Trophoblast cell (in vitro differentiated cells and primary cell): ENCODE measurements around the gene PLEKHG5.

Experiments used
- DNase-seq, 2 donors: peaks; one replicate each; pipeline ENCODE4 v3.0.0-alpha.2; 2016
- H2AFZ ChIP-seq: 2 replicates; pipeline ENCODE4 v1.6.1; 2013; ENCODE audit warnings: low read length, moderate library complexity, mild to moderate bottlenecking; ENCODE audit not compliant: insufficient read depth, poor library complexity
- H2AK5ac ChIP-seq: 2 replicates; pipeline ENCODE4 v1.6.1; 2013; ENCODE audit warnings: mild to moderate bottlenecking, low read length
- H2BK120ac ChIP-seq: 2 replicates; pipeline ENCODE4 v1.6.1; 2013; ENCODE audit warnings: low read length, mild to moderate bottlenecking, moderate library complexity; ENCODE audit not compliant: insufficient read depth, poor library complexity
- H2BK12ac ChIP-seq: 2 replicates; pipeline ENCODE4 v1.6.1; 2013; ENCODE audit warnings: mild to moderate bottlenecking, low read length, moderate library complexity
- H2BK5ac ChIP-seq: 2 replicates; pipeline ENCODE4 v1.6.1; 2013; ENCODE audit warnings: low read length, low read depth, moderate library complexity, mild to moderate bottlenecking; ENCODE audit not compliant: poor library complexity
- H3K14ac ChIP-seq: 2 replicates; pipeline ENCODE4 v1.6.1; 2013; ENCODE audit warnings: mild to moderate bottlenecking, low read length
- H3K18ac ChIP-seq: 2 replicates; pipeline ENCODE4 v1.6.1; 2013; ENCODE audit warnings: mild to moderate bottlenecking, low read length
- H3K23ac ChIP-seq: 2 replicates; pipeline ENCODE4 v1.6.1; 2013; ENCODE audit warnings: low read length
- H3K27ac ChIP-seq: 2 replicates; pipeline ENCODE4 v1.5.1; 2013; ENCODE audit warnings: low read depth, mild to moderate bottlenecking, inconsistent platforms, low read length, moderate library complexity
- H3K27me3 ChIP-seq: 2 replicates; pipeline ENCODE4 v1.6.1; 2013; ENCODE audit warnings: inconsistent platforms, mild to moderate bottlenecking, low read length, moderate library complexity; ENCODE audit not compliant: insufficient read depth
- H3K36me3 ChIP-seq, 2 experiments: 1 replicate in 1 of 2; 2 replicates in 1 of 2; pipeline ENCODE4 v1.6.1; 2013; ENCODE audit warnings: low read length in 2 of 2, mild to moderate bottlenecking in 2 of 2, moderate library complexity in 1 of 2; ENCODE audit not compliant: insufficient read depth in 2 of 2, control insufficient read depth in 1 of 2
- H3K4ac ChIP-seq: 2 replicates; pipeline ENCODE4 v1.6.1; 2013; ENCODE audit warnings: low read depth, mild to moderate bottlenecking, low read length, moderate library complexity
- H3K4me1 ChIP-seq, 2 experiments: 1 replicate in 1 of 2; 2 replicates in 1 of 2; pipeline ENCODE4 v1.6.1; 2013; ENCODE audit warnings: low read length in 2 of 2, mild to moderate bottlenecking in 2 of 2, moderate library complexity in 1 of 2; ENCODE audit not compliant: insufficient read depth in 2 of 2, control insufficient read depth in 1 of 2
- H3K4me2 ChIP-seq: 2 replicates; pipeline ENCODE4 v1.6.1; 2013; ENCODE audit warnings: inconsistent platforms, mild to moderate bottlenecking, low read length, moderate library complexity
- H3K4me3 ChIP-seq: 2 replicates; pipeline ENCODE4 v1.5.1; 2013; ENCODE audit warnings: mild to moderate bottlenecking, low read depth, low read length, inconsistent platforms
- H3K79me1 ChIP-seq: one replicate; pipeline ENCODE4 v1.6.1; 2013; ENCODE audit warnings: low read length
- H3K79me2 ChIP-seq: 2 replicates; pipeline ENCODE4 v1.6.1; 2013; ENCODE audit warnings: low read length, mild to moderate bottlenecking; ENCODE audit not compliant: control insufficient read depth, insufficient read depth, poor library complexity
- H3K9ac ChIP-seq: 2 replicates; pipeline ENCODE4 v1.6.1; 2013; ENCODE audit warnings: mild to moderate bottlenecking, low read length
- H3K9me3 ChIP-seq: 2 replicates; pipeline ENCODE4 v1.6.1; 2013; ENCODE audit warnings: low read depth, mild to moderate bottlenecking, control low read depth, inconsistent platforms, low read length; ENCODE audit not compliant: insufficient read depth
- H4K12ac ChIP-seq: 2 replicates; pipeline ENCODE4 v1.6.1; 2013; ENCODE audit warnings: low read depth, mild to moderate bottlenecking, low read length, moderate library complexity
- H4K8ac ChIP-seq: 2 replicates; pipeline ENCODE4 v1.6.1; 2013; ENCODE audit warnings: low read depth, mild to moderate bottlenecking, low read length, moderate library complexity
- H4K91ac ChIP-seq: one replicate; pipeline ENCODE4 v1.6.1; 2013; ENCODE audit warnings: low read depth, mild to moderate bottlenecking, low read length, moderate library complexity
- WGBS: extraction: QIAGEN DNeasy Blood & Tissue Kit; methylation state at CpG from one replicate; pipeline ENCODE4 v1.1.7; 2013; ENCODE audit warnings: missing lambda C conversion rate; ENCODE audit not compliant: insufficient read length, insufficient coverage; ENCODE audit errors: extremely low coverage; 5-methylcytosine and 5-hydroxymethylcytosine counted together

The PLEKHG5 gene

DNA sequence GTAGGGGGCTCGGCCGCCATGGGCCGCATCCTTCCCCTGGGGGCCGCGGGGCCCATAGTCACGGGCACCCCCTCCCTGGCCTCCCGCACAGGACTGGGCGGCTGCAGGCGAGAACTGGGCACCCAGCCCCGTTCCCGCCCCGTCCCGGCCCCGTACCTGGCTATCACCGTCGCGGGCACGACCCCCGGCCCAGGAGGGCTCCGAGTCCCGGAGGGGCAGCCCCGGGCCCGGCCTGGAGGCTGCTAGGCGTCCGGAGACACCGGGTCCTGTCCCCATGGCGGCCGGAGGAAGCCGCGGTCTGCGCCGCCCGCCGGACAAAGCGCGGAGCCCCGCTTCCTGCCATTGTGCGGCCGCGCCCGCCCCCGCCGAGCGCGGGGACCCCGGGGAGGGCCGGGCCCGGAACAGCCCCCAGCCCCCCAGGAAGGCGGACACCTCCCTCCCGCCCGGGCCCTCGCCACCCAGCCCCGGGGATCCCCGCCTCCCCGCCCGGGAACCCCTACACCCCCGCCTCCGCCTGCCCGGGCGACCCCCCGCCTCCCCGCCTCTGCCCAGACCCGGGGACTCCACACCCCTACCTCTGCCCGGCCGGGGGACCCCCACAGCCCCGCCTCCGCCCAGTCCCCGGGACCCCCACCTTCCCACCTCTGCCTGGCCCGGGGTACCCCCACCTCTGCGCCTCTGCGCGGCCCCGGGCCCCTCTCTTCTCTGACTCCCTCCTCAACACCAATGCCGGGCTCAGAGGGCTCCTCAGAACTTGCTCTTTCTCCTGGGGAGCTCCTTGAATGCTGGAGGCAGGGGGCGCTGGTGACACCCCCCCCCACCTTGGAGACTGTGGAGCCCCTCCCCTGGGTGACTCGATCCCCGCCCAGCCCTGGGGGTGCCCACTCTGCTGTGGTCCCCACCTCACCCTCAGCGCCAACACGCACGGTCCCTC, 6.0 kb downstream of the PLEKHG5 start:
- Histone ChIP-seq H2BK5ac (peak overlapping the region; percentile 32), H3K79me1 (peaks cover 25% of the 10 kb centered on the region), H3K36me3 (peaks cover 20 to 28% of the 10 kb centered on the region in 2 experiments), H3K4ac (peak overlapping the region; percentile 91), H2AK5ac (peak overlapping the region; percentile 91), H3K23ac (no peak overlapping the region), H2BK120ac (peak overlapping the region; percentile 85), H3K18ac (peak overlapping the region; percentile 91), H3K9ac (peak overlapping the region; percentile 87), H4K91ac (peak overlapping the region; percentile 94), H3K27me3 (no peaks in the 10 kb centered on the region), H3K4me3 (peak overlapping the region; percentile 79), H4K8ac (peak overlapping the region; percentile 97), H3K14ac (peak overlapping the region; percentile 91), H4K12ac (peak overlapping the region; percentile 93), H3K79me2 (peaks cover 10% of the 10 kb centered on the region), H3K9me3 (no peaks in the 10 kb centered on the region), H2AFZ (peak overlapping the region; percentile 58), H2BK12ac (peak overlapping the region; percentile 3), H3K4me2 (peak overlapping the region; percentile 82), H3K4me1 (peaks cover 21 to 25% of the 10 kb centered on the region in 2 experiments), H3K27ac (no peak overlapping the region)
- WGBS, result no CpG with 5 or more reads among the region's 80 CpGs
- DNase-seq, result no peak

DNA sequence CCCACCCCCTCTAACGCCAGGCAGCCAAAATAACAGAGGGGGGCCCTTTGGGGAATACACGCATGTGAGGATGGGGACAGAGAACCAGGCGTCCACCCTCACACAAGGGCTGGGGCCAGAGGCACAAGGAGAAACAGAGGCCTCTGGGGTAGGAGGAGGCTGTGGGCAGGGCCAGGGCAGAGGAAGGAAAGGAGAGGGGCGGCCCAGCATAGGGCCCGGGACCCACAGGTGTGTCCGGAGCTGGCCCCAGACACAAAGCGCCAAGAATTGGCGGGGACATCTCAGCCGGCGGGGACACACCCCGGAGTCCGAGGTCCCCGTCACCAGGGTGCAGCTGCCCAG, 6.7 kb downstream of the PLEKHG5 start:
- H4K91ac ChIP-seq, result peak overlapping the region; percentile 94
- H3K4me3 ChIP-seq, result peak overlapping the region; percentile 79
- peak overlapping the region; percentile 85 for H2AK5ac ChIP-seq
- H3K27me3 ChIP-seq, result no peaks in the 10 kb centered on the region
- WGBS, result no CpG with 5 or more reads among the region's 13 CpGs
- peak overlapping the region; percentile 3 for H2BK12ac ChIP-seq
- peaks cover 20 to 28% of the 10 kb centered on the region in 2 experiments for H3K36me3 ChIP-seq
- peak overlapping the region; percentile 91 for H3K14ac ChIP-seq
- H4K8ac ChIP-seq, result peak overlapping the region; percentile 97
- peak overlapping the region; percentile 82 for H3K4me2 ChIP-seq
- H3K27ac ChIP-seq, result no peak overlapping the region
- H2BK120ac ChIP-seq, result peak overlapping the region; percentile 85
- H4K12ac ChIP-seq, result peak overlapping the region; percentile 93
- H2BK5ac ChIP-seq, result no peak overlapping the region
- H3K9ac ChIP-seq, result peak overlapping the region; percentile 87
- H3K4me1 ChIP-seq, result peaks cover 21 to 25% of the 10 kb centered on the region in 2 experiments
- H3K18ac ChIP-seq, result peak overlapping the region; percentile 91
- H3K4ac ChIP-seq, result peak overlapping the region; percentile 91
- H3K23ac ChIP-seq, result no peak overlapping the region
- H3K79me2 ChIP-seq, result peaks cover 6% of the 10 kb centered on the region
- no peaks in the 10 kb centered on the region for H3K9me3 ChIP-seq
- H2AFZ ChIP-seq, result peak overlapping the region; percentile 58
- no peak for DNase-seq
- peaks cover 19% of the 10 kb centered on the region for H3K79me1 ChIP-seq

DNA sequence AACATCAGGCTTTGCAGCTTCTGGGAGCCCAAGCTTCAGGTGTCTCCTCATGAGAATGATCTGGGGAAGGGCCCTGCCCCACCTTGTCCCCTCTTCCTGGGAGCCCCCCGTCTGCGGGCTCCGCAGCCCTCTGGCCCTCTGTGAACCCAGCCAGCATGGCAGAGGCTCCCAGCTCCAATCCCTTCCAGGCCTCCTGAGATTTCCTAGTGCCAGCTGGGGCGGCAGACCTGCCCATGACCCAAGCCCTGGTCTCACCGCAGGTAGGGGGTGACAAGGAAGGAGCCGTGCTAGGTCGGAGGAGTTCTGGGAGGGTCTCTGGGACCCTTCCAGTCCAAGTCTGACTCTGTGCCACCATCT, 7.7 kb downstream of the PLEKHG5 start:
- H2BK5ac ChIP-seq, result no peak overlapping the region
- H3K9me3 ChIP-seq, result no peaks in the 10 kb centered on the region
- H2BK12ac ChIP-seq, result no peak overlapping the region
- H3K27ac ChIP-seq, result no peak overlapping the region
- no peak overlapping the region for H4K91ac ChIP-seq
- H3K79me2 ChIP-seq, result peaks cover 6% of the 10 kb centered on the region
- H3K4me1 ChIP-seq, result peaks cover 15 to 17% of the 10 kb centered on the region in 2 experiments
- H3K14ac ChIP-seq, result no peak overlapping the region
- H3K23ac ChIP-seq, result no peak overlapping the region
- no CpG with 5 or more reads among the region's 7 CpGs for WGBS
- no peak overlapping the region for H3K4me2 ChIP-seq
- no peak for DNase-seq
- peaks cover 20 to 28% of the 10 kb centered on the region in 2 experiments for H3K36me3 ChIP-seq
- H3K4me3 ChIP-seq, result no peak overlapping the region
- H2BK120ac ChIP-seq, result no peak overlapping the region
- no peak overlapping the region for H3K9ac ChIP-seq
- no peaks in the 10 kb centered on the region for H3K27me3 ChIP-seq
- no peak overlapping the region for H4K12ac ChIP-seq
- H2AK5ac ChIP-seq, result no peak overlapping the region
- H3K18ac ChIP-seq, result no peak overlapping the region
- no peak overlapping the region for H4K8ac ChIP-seq
- no peak overlapping the region for H2AFZ ChIP-seq
- H3K4ac ChIP-seq, result no peak overlapping the region
- peaks cover 13% of the 10 kb centered on the region for H3K79me1 ChIP-seq

DNA sequence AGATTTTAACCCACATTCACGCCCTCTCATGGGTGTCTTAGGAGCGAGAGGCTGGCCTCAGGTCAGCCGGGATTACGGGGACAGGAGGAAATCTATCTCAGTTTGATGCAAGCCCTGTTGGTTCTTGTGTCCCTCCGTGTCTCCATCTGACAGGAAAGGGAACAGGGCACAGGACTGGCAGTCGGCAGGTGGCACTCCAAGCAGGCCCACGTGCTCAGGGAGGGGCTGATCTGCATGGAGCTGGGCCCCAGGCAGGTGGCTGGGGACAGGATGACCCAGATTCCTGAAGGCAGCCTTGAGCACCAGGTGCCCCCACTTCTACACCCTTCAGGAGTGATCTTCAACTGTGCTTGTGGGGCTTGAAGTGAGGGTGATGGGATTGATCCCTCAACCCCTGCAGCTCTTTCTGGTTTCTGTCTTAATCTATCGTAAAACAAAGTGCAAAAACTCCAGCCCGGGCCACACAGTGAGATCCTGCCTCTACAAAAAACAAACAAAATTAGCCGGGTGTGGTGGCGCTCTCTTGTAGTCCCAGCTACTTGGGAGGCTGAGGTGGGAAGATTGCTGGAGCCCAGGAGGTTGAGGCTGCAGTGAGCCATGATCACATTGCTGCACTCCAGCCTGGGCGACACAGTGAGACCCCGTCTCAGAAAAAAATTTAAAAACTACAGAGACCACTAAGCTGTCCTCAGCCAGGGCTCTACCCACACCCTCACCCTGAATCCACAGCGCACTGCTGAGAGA, 8.3 kb downstream of the PLEKHG5 start:
- Histone ChIP-seq H2AFZ (no peak overlapping the region), H3K4ac (no peak overlapping the region), H4K91ac (no peak overlapping the region), H4K8ac (no peak overlapping the region), H2BK120ac (no peak overlapping the region), H2BK5ac (no peak overlapping the region), H2BK12ac (no peak overlapping the region), H4K12ac (no peak overlapping the region), H3K23ac (no peak overlapping the region), H3K27me3 (no peaks in the 10 kb centered on the region), H3K9ac (no peak overlapping the region), H2AK5ac (no peak overlapping the region), H3K4me3 (no peak overlapping the region), H3K27ac (no peak overlapping the region), H3K18ac (no peak overlapping the region), H3K79me1 (peaks cover 13% of the 10 kb centered on the region), H3K79me2 (peaks cover 6% of the 10 kb centered on the region), H3K4me2 (no peak overlapping the region), H3K36me3 (peaks cover 19 to 25% of the 10 kb centered on the region in 2 experiments), H3K4me1 (peaks cover 15 to 17% of the 10 kb centered on the region in 2 experiments), H3K9me3 (no peaks in the 10 kb centered on the region), H3K14ac (no peak overlapping the region)
- DNase-seq, result no peak
- WGBS, result no CpG with 5 or more reads among the region's 14 CpGs
